H7 (cell line): ENCODE results near the gene PTPRN2. TPM values are rescaled to one million over a fixed set of nuclear protein-coding genes. Genes with fewer than 3 reads are reported as not detected.
"Not testable (repeated sequence)": the region's sequence is repeated elsewhere in the genome, so short reads cannot be mapped to it uniquely, and the experiment has no call there.

Experiments used
- DNase-seq: peaks from one replicate; pipeline ENCODE4 v3.0.0; 2012
- H3K27me3 ChIP-seq: 2 replicates; pipeline ENCODE4 v1.6.0; 2011; ENCODE audit warnings: mild to moderate bottlenecking, low read length; ENCODE audit not compliant: control insufficient read depth, insufficient read depth
- H3K36me3 ChIP-seq: replicated peaks from 2 replicates; pipeline ENCODE4 v1.5.1; 2011; ENCODE audit warnings: low read length; ENCODE audit not compliant: control insufficient read depth, insufficient read depth
- H3K4me3 ChIP-seq: 2 replicates; pipeline ENCODE4 v1.5.1; 2011; ENCODE audit warnings: low read depth, mild to moderate bottlenecking, control low read depth, low read length, moderate library complexity; ENCODE audit not compliant: insufficient read depth
- total RNA-seq: library from RNA; depleted of rRNA; stranded (reverse); fragments of >200 nt; shearing (Covaris generic); gene quantifications from 2 replicates; pipeline ENCODE4 v1.2.3, GENCODE V29; 2014

Gene PTPRN2
- total RNA-seq, 1 experiment from 2014 or later, result 0.80 TPM

DNA sequence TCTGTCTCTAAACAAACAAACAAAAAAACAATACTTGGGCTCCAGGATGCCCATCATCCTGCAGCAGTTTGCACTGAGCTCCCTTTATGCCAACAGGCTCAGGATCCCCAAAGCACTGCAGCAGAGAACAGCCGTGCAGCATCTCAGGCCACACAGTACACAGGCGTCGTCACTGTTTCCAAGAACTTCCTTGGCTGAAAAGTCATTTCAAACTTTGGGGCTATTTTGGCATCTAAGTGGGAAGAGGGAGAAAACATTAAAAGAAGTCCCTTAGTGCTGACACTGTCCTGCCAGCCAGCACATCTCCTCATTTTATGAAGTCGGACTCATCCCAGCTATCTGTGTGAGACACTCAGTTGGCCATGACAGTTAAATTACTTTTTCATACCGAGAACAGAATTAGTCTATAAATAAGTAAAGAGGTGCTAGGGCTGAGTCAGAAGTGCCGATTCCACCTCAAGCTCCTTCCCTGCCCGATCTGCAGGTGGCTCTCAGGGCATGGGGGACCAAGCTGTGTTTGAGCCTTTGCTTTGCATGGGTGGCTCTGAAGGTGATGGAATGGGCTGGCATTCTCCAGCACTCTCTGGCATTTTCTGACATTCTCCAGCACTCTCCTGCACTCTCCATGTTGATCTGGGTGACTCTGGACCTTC, 68.5 kb downstream of the PTPRN2 start:
- Histone ChIP-seq H3K36me3 (no peaks in the 10 kb centered on the region), H3K27me3 (no peaks in the 10 kb centered on the region), H3K4me3 (no peak overlapping the region)
- no peak for DNase-seq

DNA sequence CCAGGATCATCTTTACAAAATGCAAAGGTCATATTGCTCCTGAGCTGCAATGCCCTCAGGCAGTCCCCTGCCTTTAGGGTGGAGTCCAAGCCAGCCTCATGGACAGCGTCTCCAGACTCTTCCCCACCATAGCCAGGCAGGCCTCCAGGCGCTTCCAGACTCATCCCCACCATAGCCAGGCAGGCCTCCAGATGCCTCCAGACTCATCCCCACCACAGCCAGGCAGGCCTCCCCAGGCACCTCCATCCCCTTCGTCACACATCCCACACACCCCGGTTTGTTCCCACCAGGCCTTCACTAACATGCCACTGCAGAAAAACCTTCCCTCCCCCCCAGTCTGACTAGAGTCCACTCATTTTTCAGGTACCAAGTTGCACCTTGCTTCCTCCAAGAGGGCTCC, 70.1 kb downstream of the PTPRN2 start:
- H3K27me3 ChIP-seq, result no peaks in the 10 kb centered on the region
- DNase-seq, result no peak
- no peak overlapping the region for H3K4me3 ChIP-seq
- no peaks in the 10 kb centered on the region for H3K36me3 ChIP-seq

DNA sequence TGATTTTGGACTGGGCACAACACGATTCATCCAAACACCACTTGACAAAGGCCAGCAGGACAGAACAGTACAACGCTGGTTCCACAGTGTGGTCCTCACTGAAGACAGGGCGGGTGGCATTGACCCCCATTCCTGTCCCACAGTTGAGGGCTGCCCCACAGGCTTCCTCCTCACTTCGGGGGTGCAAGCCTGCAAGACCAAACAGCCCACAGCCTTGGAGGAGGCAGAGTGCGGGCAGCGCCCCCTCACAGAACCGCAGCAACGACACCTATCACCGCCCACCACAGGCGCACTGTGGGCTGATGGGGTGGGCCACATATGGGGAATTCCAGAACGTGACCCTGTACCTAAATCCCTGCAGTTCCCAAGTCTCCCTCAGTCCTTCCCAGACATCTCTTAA, 70.6 kb downstream of the PTPRN2 start:
- H3K36me3 ChIP-seq, result no peaks in the 10 kb centered on the region
- H3K4me3 ChIP-seq, result no peak overlapping the region
- H3K27me3 ChIP-seq, result no peaks in the 10 kb centered on the region
- no peak for DNase-seq

DNA sequence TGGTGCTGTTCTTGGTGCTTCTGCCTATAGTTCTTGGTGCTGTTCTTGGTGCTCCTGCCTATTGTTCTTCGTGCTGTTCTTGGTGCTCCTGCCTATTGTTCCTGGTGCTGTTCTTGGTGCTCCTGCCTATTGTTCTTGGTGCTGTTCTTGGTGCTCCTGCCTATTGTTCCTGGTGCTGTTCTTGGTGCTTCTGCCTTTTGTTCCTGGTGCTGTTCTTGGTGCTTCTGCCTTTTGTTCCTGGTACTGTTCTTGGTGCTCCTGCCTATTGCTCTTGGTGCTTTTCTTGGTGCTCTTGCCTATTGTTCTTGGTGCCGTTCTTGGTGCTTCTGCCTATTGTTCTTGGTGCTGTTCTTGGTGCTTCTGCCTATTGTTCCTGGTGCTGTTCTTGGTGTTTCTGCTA, 71.1 kb downstream of the PTPRN2 start:
- no peak for DNase-seq
- no peaks in the 10 kb centered on the region for H3K36me3 ChIP-seq
- H3K27me3 ChIP-seq, result no peaks in the 10 kb centered on the region
- no peak overlapping the region for H3K4me3 ChIP-seq

DNA sequence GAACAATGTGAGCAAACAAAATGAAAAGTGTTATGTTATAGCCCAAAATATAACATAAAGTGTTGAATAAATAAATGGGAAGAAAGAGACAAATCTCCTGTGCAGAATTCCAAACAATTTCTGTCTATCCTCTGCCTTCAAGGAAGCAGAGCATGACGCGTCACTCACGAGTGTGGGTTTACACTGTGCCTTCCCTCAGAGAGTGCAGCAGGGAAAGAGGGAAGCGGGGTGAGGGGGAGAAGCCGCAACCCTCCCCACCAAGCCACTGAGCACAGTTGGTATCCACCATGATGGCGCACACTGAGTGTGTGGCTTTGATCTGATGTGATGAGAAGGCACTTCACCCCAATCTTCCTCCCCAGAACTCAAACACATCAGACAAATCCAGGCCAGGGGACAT, 74.8 kb downstream of the PTPRN2 start:
- no peaks in the 10 kb centered on the region for H3K36me3 ChIP-seq
- DNase-seq, result no peak
- H3K27me3 ChIP-seq, result no peaks in the 10 kb centered on the region
- H3K4me3 ChIP-seq, result no peak overlapping the region

DNA sequence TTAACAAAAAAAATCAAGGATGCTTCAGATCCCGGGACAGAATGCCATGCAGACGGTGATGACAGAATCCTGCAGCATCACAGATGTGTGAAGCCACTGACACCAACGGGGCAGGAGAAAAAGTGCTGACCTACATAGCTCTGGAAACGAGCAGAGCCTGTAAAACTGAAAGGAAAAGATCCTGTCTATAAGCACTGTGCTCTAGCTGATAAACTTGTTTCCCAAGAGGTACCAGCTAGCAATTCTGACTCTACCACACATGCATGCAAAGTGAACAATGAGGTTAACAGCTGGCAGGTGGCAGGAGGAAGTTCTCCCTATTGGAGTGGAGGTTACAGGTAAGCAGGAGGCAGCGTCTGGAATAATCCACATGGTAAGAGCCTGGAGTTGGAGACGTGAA, 75.6 kb downstream of the PTPRN2 start:
- no peak overlapping the region for H3K4me3 ChIP-seq
- no peaks in the 10 kb centered on the region for H3K27me3 ChIP-seq
- no peak for DNase-seq
- no peaks in the 10 kb centered on the region for H3K36me3 ChIP-seq

DNA sequence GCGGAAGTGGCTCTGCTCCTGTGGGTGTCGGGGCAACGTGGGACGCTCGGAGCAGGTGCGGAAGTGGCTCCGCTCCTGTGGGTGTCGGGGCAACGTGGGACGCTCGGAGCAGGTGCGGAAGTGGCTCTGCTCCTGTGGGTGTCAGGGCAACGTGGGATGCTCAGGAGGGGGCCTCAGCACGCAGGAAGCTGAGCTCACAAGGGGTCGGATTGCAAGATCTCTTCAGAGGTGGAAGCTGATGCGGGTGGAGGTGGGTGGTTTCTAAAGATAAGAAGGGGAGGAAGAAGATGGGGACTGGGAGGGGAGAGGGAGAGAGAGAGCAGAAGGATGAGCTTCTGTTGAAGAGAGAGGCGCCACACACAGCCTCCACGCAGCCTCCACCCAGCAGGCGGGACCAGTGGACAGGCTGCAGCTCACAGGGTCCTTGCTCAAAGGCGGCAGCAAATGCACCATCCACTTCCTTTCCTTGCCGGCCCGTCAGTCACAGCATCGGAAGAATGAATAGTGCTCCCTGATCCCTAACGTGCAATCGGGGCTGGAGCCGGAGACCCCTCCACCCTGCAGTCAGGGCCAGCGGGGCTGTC, 78.7 kb downstream of the PTPRN2 start:
- Histone ChIP-seq H3K27me3 (no peaks in the 10 kb centered on the region), H3K36me3 (no peaks in the 10 kb centered on the region), H3K4me3 (no peak overlapping the region)
- no peak for DNase-seq

DNA sequence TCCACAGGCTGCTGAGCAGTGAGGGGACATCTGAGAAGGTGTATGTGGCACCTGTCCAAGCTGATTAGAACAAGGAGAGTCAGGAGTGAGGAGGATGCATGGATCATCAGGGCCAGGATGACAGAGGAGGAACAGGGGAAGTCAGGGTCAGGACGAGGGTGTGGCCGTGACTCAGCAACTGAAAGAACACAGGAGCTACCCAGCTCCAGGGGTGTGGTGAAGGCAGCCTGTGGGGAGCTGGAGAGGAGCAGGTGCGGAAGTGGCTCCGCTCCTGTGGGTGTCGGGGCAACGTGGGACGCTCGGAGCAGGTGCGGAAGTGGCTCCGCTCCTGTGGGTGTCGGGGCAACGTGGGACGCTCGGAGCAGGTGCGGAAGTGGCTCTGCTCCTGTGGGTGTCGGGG, 79.3 kb downstream of the PTPRN2 start:
- not testable (repeated sequence) for H3K27me3 ChIP-seq, H3K36me3 ChIP-seq, H3K4me3 ChIP-seq, DNase-seq

DNA sequence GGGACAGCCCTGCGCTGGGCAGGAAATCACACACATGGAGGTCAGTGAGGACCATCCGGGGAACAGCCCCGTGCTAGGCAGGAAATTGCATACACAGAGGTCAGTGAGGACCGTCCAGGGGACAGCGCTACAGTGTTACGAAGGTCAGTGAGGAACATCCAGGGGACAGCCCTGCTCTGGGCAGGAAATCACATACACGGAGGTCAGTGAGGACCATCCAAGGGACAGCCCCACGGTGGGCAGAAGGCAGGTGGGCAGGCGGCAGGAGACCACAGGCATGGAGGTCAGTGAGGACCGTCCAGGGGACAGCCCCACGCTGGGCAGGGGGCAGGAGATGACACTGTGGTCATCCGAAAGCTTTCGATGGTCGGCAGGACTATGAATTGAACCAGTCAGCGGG, 79.7 kb downstream of the PTPRN2 start:
- no peak overlapping the region for H3K4me3 ChIP-seq
- no peak for DNase-seq
- H3K27me3 ChIP-seq, result no peaks in the 10 kb centered on the region
- no peaks in the 10 kb centered on the region for H3K36me3 ChIP-seq

DNA sequence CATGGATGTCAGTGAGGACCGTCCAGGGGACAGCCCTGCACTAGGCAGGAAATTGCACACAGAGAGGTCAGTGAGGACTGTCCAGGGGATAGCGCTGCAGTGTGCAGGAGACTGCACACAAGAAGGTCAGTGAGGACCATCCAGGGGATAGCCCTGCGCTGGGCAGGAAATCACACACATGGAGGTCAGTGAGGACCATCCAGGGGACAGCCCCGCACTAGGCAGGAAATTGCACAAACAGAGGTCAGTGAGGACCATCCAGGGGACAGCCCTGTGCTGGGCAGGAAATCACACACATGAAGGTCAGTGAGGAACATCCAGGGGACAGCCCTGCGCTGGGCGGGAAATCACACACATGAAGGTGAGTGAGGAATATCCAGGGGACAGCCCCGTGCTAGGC, 80.4 kb downstream of the PTPRN2 start:
- H3K36me3 ChIP-seq, DNase-seq, H3K27me3 ChIP-seq, H3K4me3 ChIP-seq: not testable (repeated sequence)

DNA sequence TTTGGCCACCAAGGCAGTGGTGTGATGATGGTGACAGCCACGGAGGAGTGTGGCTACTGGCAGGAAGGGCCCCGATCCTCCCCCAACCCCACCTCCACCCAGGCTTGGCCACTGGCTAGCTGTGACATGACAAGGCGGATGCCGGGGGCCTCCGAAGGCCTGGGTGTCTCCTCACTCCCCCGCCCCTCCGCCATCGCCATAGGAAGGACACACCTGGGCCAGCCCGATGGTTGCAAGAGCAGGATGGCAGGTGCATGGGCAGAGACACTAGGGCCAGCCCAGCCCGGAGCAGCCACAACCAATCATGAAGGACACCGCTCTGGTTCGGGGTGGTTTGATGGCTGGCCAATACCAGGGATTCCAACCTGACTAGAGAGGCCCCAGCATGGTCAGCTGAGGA, 81.0 kb downstream of the PTPRN2 start:
- no peak for DNase-seq
- no peak overlapping the region for H3K4me3 ChIP-seq
- no peaks in the 10 kb centered on the region for H3K27me3 ChIP-seq
- no peaks in the 10 kb centered on the region for H3K36me3 ChIP-seq

DNA sequence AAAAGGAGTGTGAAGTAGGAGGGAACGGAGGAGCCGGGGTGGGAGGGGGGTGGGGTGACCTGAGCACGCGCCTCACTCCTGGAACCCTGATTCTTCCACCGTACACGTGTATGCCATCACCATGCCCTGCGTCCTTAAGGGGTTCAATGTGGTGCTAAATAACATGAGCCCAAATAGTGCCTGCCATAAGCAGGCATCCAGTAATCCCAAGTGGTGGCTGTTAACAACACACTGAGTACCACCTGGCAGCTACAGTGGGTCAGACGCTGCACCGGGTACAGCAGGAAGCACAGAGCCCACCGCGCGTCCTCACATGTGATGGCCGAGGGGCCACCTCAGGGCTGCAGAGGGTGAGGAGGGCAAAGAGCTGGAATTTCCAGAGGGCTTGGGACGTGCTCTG, 81.9 kb downstream of the PTPRN2 start:
- H3K27me3 ChIP-seq, result no peaks in the 10 kb centered on the region
- no peak for DNase-seq
- no peak overlapping the region for H3K4me3 ChIP-seq
- H3K36me3 ChIP-seq, result no peaks in the 10 kb centered on the region

DNA sequence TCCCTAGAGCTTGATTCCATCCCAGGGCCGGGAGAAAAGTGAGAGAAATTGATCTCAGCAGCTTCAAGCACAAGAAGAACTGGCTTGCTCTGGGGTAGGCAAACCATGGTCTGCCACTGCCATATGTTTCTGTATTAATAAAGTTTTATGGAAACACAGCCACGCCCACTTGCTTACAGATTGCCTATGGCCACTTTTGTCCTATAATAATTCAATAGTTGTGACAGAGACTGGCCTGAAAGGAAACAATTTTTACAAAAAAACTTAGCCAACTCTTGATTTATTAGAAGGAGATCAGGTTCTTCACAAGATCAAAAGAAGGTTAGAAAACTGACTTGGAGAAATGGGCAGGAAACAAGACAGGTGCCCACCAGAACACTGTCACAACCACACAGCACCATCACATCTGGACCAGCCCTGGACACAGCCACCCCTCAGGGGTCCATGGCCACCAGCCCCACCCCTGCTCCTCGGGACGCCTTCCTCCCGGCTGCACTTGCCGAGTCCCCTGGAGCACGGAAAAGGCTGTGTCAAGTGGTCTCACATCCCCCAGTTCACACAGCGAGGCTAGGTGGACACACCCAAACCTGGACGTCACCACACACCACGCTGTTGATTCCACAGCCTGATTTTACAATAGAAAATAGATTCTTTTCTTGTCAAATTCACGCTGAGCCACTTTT, 85.4 kb downstream of the PTPRN2 start:
- no peaks in the 10 kb centered on the region for H3K27me3 ChIP-seq
- no peaks in the 10 kb centered on the region for H3K36me3 ChIP-seq
- no peak overlapping the region for H3K4me3 ChIP-seq
- DNase-seq, result no peak

DNA sequence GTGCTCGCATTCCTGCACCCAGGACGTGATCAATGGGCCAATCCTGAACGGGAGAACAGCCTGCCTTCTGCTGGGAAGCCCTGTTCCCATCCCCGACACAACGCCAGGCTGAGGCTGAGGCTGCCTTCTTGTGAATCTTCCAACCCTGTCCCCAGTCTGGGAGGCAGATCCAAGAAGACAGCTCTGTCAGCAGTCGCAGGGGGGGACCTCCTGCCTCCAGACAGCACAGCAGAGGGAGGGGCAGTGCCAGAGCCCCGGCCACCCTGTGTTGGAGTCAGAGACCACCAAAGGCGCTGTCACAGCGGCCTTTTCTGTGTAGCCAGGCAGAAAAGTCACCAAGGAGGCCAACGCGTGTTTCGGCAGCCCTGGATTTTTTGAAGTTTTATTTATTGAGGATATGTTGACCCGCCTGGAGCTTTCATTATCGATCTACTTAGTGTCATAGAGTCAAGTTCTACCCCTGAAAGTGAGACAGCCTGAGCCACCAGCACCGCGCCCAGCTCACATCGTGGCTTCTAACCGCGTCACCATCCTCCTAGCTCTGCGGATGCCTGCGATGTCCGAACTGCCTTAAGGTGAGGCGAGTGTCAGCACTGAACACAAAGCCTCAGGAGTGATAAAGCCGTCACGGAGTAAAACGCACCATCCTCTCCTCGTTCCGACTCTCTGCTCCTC, 86.1 kb downstream of the PTPRN2 start:
- Histone ChIP-seq H3K4me3 (no peak overlapping the region), H3K27me3 (no peaks in the 10 kb centered on the region), H3K36me3 (no peaks in the 10 kb centered on the region)
- peak; percentile 63 for DNase-seq

DNA sequence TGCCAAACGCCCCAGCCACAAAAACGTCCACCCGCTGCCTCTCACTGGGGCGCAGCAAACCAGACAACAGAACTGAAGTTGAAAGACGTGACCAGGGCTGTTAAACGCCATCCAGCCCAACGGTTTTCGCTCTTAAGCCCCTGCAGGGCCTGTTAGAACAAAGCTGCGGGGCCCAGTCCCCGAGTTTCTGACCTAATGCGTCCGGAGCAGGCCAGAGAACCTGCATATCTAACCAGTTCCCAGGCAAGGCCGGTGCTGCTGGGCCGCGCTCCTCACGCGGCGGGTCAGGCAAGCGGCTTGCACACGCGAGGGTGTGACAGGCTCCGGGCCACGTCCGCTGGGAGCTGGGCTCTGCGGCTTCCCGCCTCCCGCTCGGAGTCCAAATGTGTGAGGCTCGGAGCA, 87.0 kb downstream of the PTPRN2 start:
- peak; percentile 83 for DNase-seq
- H3K36me3 ChIP-seq, result no peaks in the 10 kb centered on the region
- H3K4me3 ChIP-seq, result no peak overlapping the region
- no peaks in the 10 kb centered on the region for H3K27me3 ChIP-seq
